GM21717 (cell line): ENCODE results near the gene PTEN.
"Not testable (repeated sequence)": the region's sequence is repeated elsewhere in the genome, so short reads cannot be mapped to it uniquely, and the experiment has no call there.

Experiments used
- ATAC-seq: cut with Tn5 transposase; IDR thresholded peaks from one replicate; pipeline ENCODE4 v1.9.1; 2021; ENCODE audit warnings: mild to moderate bottlenecking, moderate library complexity; ENCODE audit not compliant: unreplicated experiment

The PTEN gene

GRCh38 chr10:87868277-87868676 lies 4.9 kb downstream of the PTEN start:
- no peak for ATAC-seq

GRCh38 chr10:87869139-87869538 lies 5.7 kb downstream of the PTEN start:
- ATAC-seq, result not testable (repeated sequence)

GRCh38 chr10:87869773-87870551 lies 6.5 kb downstream of the PTEN start:
- ATAC-seq, result no peak

GRCh38 chr10:87872828-87873227 lies 9.4 kb downstream of the PTEN start:
- ATAC-seq, result no peak

- ATAC-seq, result no peak
Observed at GRCh38 chr10:87873656-87874055, 10.2 kb downstream of the PTEN start.

GRCh38 chr10:87875929-87876571 lies 12.6 kb downstream of the PTEN start:
- no peak for ATAC-seq

- no peak for ATAC-seq
Observed at GRCh38 chr10:87878664-87879459, 15.4 kb downstream of the PTEN start.

- ATAC-seq, result no peak
Observed at GRCh38 chr10:87880336-87880735, 16.9 kb downstream of the PTEN start.

- not testable (repeated sequence) for ATAC-seq
Observed at GRCh38 chr10:87881373-87882059, 18.1 kb downstream of the PTEN start.

- no peak for ATAC-seq
Observed at GRCh38 chr10:87882555-87883294, 19.3 kb downstream of the PTEN start.

GRCh38 chr10:87886635-87887034 lies 23.2 kb downstream of the PTEN start:
- ATAC-seq, result no peak

- no peak for ATAC-seq
Observed at GRCh38 chr10:87887146-87887545, 23.7 kb downstream of the PTEN start.

GRCh38 chr10:87887548-87888289 lies 24.3 kb downstream of the PTEN start:
- ATAC-seq, result no peak

GRCh38 chr10:87895430-87895829 lies 32.0 kb downstream of the PTEN start:
- no peak for ATAC-seq

- ATAC-seq, result no peak
Observed at GRCh38 chr10:87896216-87896615, 32.8 kb downstream of the PTEN start.

GRCh38 chr10:87897957-87898356 lies 34.5 kb downstream of the PTEN start:
- ATAC-seq, result not testable (repeated sequence)

- not testable (repeated sequence) for ATAC-seq
Observed at GRCh38 chr10:87903396-87903795, 40.0 kb downstream of the PTEN start.

- ATAC-seq, result no peak
Observed at GRCh38 chr10:87913156-87913921, 49.9 kb downstream of the PTEN start.

GRCh38 chr10:87915406-87915805 lies 52.0 kb downstream of the PTEN start:
- no peak for ATAC-seq
